HG03354 (cell line): ENCODE data around the gene STK16.

Source experiments
- ATAC-seq: cut with Tn5 transposase; IDR thresholded peaks from one replicate; pipeline ENCODE4 v1.9.1; 2021; ENCODE audit warnings: mild to moderate bottlenecking; ENCODE audit not compliant: unreplicated experiment, poor library complexity, severe bottlenecking

STK16 gene

DNA sequence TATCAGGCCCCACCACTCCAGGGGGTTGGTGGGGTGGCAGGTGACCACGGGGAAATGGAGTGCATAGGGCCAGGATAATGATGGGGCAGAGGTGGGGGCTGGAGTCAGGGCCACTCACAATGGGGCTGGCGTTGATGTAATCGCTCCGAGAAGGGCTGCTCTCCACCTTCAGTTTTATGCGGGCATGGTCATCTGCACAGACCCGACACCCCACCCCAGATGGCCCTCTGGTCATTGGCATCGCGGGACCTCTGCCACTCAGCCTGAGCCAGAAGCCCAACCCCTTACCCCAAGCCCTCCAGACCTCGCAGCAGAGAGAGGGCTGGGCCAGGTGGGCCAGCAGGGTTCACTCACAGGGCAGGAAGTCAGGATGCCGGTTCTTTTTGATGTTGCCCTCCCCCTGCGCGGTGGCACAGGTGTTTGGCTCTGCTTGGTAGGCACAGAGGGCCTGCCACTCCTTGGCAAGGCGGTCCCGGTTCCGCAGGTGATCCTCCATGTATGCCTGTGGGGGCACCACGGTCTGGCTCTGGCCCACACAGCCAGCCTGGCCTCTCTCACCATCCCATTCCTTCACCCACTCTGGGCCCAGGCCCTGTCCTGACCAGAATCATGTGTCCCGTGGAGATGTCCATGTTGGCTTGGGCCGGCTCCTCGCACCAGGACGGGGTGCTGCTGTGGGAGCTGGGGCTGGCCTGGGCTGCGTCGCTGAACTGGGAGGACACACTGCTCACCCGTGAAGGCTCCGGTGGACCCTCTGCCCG lies 51.5 kb downstream of the STK16 start:
- no peak for ATAC-seq

DNA sequence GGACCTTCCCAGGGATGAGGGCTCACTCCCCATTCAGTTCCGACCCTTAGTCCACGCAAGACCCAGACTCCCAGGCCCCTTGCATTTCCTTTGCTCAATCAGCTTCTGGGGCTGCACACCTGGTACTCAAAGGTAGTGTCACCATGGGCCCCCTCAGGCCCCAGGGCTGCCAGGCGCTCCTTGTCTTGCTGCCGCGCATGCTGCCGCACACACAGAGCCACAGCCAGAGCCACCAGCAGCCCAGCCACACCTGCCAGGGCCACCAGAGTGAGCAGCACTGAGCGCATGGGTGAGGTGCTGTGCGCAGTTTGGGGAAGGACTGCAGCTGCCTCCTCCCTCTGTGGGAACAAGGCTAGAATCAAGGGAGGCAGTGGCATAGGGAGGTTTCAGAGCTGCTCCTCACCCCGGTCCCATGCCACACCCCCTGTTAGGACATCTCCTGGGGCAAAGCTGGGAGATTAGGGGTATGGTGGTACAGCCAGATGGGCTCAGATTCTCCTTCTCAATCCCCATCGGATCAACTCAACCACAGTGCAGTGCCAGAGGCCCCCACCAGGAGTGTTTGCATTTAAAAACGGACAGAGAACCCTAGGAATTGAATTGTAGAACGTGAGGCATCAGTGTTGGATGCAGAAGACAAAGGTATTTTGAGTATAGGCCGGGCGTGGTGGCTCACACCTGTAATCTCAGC lies 52.6 kb downstream of the STK16 start:
- no peak for ATAC-seq

DNA sequence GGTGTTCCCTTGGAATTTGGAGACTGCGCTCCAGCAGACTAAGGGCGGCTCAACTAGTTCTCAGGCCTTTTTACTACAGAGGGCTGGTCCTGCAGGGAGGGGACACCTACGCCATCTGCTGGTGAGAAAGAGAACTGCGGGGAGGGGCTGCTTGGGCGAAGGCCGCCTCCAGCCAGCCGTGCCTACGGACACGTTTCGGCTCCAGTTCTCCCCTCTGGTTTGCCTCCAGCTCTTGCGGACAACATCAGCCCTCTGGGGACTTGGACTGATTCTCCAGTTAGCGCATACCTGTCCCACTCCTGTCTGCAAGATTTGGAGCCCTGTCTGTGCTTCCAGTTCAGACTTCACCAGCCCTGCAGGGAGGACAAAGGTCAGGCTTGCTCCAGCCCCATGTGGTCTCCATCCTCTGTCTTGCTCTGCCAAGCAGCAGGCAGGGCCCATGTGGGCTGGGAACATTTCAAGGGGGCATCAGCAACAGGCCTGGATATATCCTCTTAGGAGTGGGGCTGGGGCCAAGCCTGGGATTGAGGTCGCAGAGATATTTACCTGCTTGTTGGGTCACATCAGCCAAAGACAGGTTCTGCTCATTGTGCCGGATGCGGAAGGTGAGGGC lies 53.6 kb downstream of the STK16 start:
- peak; percentile 66 for ATAC-seq

DNA sequence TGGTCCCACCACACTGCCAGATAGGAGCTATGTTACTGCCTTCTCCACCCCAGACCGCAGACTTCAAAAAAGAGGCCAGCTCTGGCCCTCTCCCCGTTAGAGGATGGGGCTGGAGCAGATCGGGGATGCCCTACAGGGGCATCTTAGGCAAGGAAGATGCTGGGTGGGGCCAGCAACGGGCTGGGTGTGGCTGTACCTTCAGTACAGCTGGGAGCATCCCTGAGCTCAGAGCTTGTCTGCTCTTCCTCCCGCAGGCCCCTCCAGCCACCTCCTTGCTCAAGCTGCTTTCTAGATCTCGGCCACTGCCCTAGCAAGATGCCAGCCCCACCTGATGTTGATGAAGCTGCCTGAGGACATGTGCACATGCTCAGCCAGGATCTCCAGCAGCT lies 54.1 kb downstream of the STK16 start:
- ATAC-seq = no peak
